PC-9 (cell line): ENCODE data around the gene ARGLU1.

ENCODE experiments used
- CTCF ChIP-seq: fragments of 200-600 bp; sonication (generic); conservative IDR thresholded peaks from 2 replicates; pipeline ENCODE4 v1.6.1; 2017; ENCODE audit warnings: mixed run types, antibody characterized with exemption, mild to moderate bottlenecking, moderate library complexity
- EZH2 ChIP-seq: fragments of 200-600 bp; sonication (generic); IDR thresholded peaks from 2 replicates; pipeline ENCODE4 v1.8.0; 2017; ENCODE audit warnings: antibody characterized with exemption, low read depth

- TF ChIP-seq CTCF (no peak), EZH2 (no peak)
Observed at GRCh38 chr13:106573868-106574267, 5.9 kb upstream of the ARGLU1 start.
